Measurements from ENCODE around the gene SST.
"Not testable (repeated sequence)": the region's sequence is repeated elsewhere in the genome, so short reads cannot be mapped to it uniquely, and the experiment has no call there.

Gene SST

DNA sequence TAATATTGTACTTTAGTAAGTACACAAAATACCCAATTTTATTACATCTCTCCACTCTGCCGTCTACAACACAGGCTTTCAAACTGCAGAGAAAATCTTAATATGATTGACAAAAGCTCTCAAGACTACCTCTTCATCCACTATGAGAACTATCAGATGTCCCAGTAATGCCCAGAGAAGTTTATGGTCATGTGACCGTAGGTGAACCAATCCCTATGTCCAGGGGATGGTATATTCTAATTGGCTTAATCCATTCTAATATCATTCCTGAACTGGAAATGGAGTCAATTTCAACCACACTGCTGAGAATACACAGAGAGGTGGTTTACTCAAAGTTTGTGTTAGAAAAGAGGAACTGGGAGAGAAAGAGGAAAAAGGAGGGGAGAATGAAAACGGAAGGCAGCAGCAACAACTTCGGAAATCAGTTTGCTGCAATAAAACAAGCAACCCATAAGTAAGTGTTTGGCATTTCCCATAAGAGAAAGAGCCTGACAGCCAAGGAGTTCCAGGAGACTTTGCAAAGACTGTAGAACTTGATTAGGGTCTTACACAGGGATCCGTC, 7.3 kb downstream of the SST start:
- TF ChIP-seq CTCF (IDR thresholded peaks at IDR 0.05; ENCODE audit: borderline replicate concordance, control extremely low read depth, extremely low read depth, insufficient read depth, missing control alignments), result no peak
- no peak for DNase-seq (ENCODE audit: low spot score)
- in situ Hi-C loops (cut with MboI; ENCODE audit: low sequenced_read_pairs, unreplicated experiment), result no loop called here

DNA sequence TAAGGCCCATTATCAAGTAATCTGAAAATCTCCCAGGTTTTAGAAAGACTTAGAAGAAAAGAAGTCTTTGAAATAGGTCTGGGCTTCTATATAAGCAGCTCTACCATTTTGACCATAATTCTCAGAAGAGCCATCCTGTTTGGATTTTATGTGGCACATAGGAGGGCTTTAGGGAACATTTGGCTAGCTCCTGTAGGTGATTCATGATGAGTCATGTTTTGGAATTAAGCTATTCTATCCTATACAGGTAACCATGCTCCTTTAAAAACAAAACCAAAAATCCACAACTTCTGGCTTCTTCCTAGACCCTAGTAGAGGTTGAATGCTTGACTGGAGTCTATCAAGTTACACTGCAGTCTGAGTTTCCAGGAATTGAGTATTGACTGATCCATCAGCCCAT, 8.9 kb downstream of the SST start:
- in situ Hi-C loops (cut with MboI; ENCODE audit: low sequenced_read_pairs, unreplicated experiment), result no loop called here
- no peak for TF ChIP-seq CTCF (IDR thresholded peaks at IDR 0.05; ENCODE audit: borderline replicate concordance, control extremely low read depth, extremely low read depth, insufficient read depth, missing control alignments)
- no peak for DNase-seq (ENCODE audit: low spot score)

DNA sequence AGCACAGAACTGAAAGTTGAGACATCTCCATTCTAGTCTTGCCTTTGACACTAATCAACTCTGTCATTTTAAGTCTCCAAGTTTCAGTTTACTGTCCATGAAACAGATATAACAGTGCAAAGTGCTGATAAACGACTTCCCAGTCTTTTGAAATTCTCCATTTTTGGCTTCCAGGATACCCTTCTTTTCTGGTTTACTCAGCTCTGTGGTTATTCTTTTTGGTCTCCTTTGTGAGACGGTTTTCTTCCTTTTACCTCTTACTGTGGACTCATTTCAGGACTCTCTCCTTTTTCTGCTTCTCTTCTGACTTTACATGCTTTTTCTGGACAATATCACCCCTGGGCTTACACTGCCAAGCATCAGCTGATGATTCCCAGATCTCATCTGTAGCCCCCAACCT, 18.9 kb downstream of the SST start:
- TF ChIP-seq CTCF (IDR thresholded peaks at IDR 0.05; ENCODE audit: borderline replicate concordance, control extremely low read depth, extremely low read depth, insufficient read depth, missing control alignments), result no peak
- DNase-seq (ENCODE audit: low spot score), result no peak
- in situ Hi-C loops (cut with MboI; ENCODE audit: low sequenced_read_pairs, unreplicated experiment), result no loop called here

- no peak for TF ChIP-seq CTCF (IDR thresholded peaks at IDR 0.05; ENCODE audit: borderline replicate concordance, control extremely low read depth, extremely low read depth, insufficient read depth, missing control alignments)
- in situ Hi-C loops (cut with MboI; ENCODE audit: low sequenced_read_pairs, unreplicated experiment), result no loop called here
- peak; percentile 8 for DNase-seq (ENCODE audit: low spot score)
These were observed 22.0 kb downstream of the SST start for GRCh38 chr3:187648177-187648576.

DNA sequence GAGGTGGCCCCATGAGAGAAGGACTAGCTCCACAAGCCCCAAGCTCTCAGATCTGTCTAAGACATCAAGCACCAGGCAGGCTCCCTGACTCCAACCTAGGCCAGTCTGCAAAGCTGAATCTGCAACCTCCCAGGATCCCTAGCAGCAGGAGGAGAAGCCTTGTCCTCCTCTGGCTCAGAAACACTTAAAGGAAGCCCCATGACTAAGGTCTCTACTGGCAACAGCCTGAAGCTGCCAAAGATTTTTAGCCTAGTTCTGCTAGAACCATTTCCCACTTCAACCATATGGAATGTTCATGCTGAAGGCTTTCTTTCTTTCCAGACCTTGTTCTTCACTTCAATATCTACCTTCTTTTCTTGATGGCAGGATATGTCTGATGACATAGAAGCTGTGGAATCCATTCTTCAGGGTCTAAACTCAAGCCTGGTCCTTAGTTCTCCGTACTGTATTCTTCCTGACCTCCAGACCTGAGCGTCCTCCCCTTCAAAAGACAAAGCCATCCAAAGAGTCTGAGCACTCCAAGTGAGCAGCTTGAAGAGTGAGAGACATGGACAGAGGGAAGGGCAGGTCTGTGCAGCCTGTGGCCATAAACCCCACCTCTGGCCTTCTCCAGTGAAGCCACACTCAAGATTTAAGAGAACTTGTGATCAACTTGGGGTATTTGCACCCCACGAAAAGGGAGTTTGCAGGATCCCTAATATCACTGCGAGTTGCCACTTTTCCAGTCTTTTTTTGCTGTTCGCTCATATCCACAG, 23.1 kb downstream of the SST start:
- no peak for DNase-seq (ENCODE audit: low spot score)
- in situ Hi-C loops (cut with MboI; ENCODE audit: low sequenced_read_pairs, unreplicated experiment), result no loop called here
- no peak for TF ChIP-seq CTCF (IDR thresholded peaks at IDR 0.05; ENCODE audit: borderline replicate concordance, control extremely low read depth, extremely low read depth, insufficient read depth, missing control alignments)

- DNase-seq (ENCODE audit: low spot score); in situ Hi-C loops (cut with MboI; ENCODE audit: low sequenced_read_pairs, unreplicated experiment): not testable (repeated sequence)
These were observed 24.8 kb downstream of the SST start for GRCh38 chr3:187645379-187645778.

- no peak for TF ChIP-seq CTCF (IDR thresholded peaks at IDR 0.05; ENCODE audit: borderline replicate concordance, control extremely low read depth, extremely low read depth, insufficient read depth, missing control alignments)
- no peak for DNase-seq (ENCODE audit: low spot score)
These were observed 27.3 kb downstream of the SST start for GRCh38 chr3:187642861-187643260.

More at GRCh38 chr3:187642861-187643260, 27.3 kb downstream of the SST start:
- in situ Hi-C loops (cut with MboI; ENCODE audit: low sequenced_read_pairs, unreplicated experiment), result no loop called here

All from GM13976 (cell line).